ENCODE data around the gene AHCTF1.

DNA sequence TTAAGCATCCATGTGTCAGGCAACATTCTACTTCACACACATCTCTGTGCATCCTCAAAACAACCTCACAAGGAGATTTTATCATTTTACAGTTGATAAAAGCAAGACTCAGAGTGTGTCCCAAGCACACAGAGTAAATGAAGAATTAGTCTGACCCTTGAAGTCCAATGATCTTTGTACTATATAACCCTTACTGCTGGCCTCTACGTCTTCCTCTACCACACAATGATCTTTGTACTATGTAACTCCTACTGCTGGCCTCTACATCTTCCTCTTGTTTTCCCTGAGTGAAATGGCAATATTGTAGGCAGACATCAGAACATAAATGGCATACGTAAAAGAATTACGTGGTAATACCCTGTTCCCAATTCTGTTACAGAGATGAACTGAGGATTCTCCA, 55.3 kb downstream of the AHCTF1 start:
- TF ChIP-seq, protein P1, sequence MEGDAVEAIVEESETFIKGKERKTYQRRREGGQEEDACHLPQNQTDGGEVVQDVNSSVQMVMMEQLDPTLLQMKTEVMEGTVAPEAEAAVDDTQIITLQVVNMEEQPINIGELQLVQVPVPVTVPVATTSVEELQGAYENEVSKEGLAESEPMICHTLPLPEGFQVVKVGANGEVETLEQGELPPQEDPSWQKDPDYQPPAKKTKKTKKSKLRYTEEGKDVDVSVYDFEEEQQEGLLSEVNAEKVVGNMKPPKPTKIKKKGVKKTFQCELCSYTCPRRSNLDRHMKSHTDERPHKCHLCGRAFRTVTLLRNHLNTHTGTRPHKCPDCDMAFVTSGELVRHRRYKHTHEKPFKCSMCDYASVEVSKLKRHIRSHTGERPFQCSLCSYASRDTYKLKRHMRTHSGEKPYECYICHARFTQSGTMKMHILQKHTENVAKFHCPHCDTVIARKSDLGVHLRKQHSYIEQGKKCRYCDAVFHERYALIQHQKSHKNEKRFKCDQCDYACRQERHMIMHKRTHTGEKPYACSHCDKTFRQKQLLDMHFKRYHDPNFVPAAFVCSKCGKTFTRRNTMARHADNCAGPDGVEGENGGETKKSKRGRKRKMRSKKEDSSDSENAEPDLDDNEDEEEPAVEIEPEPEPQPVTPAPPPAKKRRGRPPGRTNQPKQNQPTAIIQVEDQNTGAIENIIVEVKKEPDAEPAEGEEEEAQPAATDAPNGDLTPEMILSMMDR (IDR thresholded peaks at IDR 0.05; ENCODE audit: borderline replicate concordance, extremely low read depth, low read length, poor library complexity, severe bottlenecking) = no peak
- no peak for TF ChIP-seq EZH2 (IDR thresholded peaks at IDR 0.05; ENCODE audit: borderline replicate concordance, low read depth, low read length, severe bottlenecking)
